ENCODE data around the gene LZIC.
"Not testable (repeated sequence)": the region's sequence is repeated elsewhere in the genome, so short reads cannot be mapped to it uniquely, and the experiment has no call there.

The LZIC gene

DNA sequence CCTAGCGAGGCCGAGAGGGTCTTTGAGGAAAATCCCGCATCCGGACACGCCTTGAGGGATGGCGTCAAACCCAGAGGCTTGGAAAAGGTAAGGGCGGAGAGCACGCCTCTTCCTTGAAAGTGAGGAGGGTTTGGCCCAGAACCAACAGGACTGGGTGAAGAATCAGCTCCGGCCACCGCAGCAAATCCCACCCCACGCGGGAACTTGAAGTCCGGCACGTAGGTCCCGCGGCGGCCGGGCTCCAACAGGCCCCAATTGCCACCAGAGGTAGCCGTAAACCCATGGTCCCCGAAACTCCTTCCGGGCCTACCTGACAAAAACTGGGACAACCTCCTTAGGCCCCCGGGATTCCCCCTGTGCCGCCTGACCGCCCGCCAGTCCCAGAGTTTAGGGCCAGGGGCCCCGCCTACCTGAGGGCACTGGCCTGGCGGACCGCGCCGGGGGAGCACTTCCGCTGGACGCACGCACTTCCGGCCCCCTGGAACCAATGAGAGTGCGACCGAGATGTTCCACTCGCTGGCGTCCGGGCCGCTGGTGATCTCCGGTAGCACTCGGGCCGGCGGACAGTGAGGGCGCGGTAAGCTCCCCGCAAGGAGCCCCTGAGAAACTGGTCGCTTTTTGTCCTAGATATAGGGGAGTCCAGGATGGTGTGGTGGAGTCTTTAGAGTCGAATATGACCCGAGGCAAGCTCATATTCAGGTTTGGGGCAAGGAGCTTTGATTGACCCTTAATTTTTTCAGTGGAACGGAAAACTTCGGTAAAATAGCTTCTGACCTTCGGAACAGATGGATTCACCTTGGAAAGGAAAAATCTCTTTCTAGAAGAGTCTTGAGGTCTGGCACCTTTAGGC is at the start of gene LZIC, which contains the start of gene NMNAT1:
TSS of gene LZIC (minus strand) at position 453 of the 850 bp plus-strand sequence. CDS start 6,772 bp downstream, outside the sequence.
TSS of gene NMNAT1 (plus strand) at position 537 of the 850 bp plus-strand sequence. CDS start 28,599 bp downstream, outside the sequence.
- DNase-seq (ENCODE audit: low spot score), result peak; percentile 97

DNA sequence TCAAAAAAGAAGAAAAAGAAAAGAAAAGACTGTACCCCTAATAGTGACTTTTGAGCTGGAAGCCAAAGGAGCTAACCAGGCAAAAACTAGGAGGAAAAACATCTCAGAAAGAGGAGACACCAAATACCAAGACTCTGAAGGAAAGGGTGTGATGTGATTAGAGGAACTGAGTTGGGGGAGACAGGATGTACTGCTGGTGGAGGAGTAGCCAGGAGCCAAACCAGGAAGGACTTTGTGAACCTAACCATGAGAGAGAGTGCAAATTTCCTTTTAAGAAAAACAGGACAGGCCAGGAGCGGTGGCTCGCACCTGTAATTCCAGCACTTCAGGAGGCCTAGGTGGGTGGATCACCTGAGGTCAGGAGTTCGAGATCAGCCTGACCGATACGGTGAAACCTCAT is 49.7 kb upstream of the LZIC start:
- no peak for DNase-seq (ENCODE audit: low spot score)

DNA sequence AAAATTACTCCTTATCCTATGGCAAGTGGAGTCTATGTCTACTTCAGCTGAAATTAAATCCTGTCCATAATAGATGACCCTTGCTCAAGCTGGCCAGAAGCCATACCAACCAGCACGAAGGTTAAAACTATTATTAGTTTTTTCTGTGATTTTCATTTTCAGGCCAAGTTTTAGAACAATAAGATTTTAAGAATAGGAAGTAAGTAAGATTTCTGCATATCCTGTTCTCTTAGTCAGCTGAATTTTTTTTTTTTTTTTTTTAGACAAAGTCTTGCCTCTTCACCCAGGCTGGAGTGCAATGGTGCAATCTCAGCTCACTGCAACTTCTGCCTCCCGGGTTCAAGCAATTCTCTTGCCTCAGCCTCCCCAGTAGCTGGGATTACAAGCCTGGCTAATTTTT is 47.8 kb upstream of the LZIC start:
- no peak for DNase-seq (ENCODE audit: low spot score)

DNA sequence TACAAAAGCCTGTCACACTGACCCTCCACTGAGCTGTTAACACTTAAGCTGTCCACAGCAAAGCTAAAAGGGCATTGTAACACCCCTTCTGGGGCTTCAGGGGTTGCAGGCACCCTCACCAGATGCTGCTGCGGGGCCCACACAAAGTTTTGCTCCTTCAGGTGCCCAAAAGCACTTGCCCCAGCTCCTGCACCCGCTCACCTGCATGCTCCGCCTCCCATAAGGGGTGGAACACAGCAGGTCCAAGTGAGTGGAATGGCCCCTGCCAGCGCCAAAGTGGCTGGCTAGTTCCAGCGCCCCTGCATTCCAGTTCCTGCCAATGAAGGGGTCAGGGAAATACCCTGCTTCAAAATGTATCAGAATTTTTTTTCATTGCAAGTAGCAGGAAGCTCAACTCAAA is 46.6 kb upstream of the LZIC start:
- no peak for DNase-seq (ENCODE audit: low spot score)

DNA sequence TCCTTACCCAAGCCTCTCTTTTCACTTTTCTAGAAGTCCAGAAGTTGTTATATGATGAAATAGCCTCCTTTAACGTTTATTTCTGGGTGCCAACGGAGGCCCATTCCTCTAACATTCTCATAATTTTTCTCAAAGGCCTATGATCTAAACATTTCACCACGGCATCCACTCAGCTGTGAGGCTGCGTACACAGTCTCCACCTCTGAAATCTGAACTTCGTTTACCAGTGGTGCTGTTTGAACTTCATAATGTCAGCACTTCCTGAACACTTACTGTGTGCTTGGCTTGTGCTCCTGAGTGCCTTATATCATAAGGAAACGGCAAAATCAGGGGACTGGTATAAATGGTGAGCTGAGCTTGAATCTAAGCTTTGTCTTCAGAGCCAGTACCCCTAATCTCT is 41.8 kb upstream of the LZIC start:
- no peak for DNase-seq (ENCODE audit: low spot score)

DNA sequence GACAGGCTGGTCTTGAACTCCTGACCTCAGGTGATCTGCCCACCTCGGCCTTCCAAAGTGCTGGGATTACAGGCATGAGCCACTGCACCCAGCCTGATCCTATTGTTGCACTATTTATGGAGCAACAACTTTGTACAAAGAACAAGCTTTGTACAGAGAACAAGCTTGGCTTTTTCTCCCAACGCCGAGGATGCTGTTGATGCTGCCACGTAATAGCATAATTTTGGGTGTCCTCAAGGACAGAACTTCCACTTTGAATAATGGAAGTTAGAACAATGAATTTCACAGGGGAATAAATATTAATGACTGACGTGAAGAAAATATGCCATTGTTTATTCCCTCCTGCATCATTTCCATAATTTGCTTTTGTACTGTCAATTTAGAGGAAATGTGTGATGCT is 41.1 kb upstream of the LZIC start:
- no peak for DNase-seq (ENCODE audit: low spot score)

DNA sequence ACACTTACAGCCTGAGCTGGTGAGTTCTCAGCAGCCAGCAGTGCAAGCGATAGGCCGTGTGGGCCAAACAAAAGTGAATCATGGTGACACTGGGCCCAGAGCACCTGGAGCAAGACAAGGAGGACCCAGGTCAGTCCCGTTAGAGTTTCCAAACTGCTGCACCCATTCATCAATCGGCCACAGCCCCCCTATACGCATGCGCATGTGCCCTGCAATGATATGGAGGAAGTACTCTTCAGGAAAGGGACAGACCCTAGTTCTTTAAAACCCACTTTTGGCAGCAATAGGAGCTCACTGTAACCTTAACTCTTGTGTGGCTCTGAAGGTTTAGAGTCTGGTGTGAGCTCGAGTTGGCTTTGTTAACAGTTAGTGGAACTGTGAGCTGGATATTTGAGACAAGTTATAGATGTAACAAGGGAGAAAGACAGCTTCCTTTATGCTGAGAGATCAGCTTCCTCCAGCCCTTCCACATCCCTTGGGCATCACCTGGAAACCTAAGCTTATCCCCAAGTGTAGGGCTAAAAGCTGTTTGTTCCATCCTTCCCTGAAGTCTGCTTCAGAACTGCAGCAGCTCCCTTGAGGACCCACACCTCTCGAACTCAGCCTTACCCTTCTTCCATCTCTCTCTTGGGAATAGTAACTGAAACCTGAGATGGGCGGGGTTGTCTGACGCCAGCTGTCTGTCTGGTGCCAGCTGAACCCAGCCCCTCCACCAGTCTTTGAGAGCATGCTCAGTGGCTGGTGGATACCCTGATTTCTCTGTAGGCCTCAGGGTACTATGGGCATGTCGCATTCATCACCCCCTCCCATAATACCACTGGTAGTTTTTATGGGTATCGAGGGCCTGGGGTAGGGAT is 17.7 kb upstream of the LZIC start:
- peak; percentile 78 for DNase-seq (ENCODE audit: low spot score)

DNA sequence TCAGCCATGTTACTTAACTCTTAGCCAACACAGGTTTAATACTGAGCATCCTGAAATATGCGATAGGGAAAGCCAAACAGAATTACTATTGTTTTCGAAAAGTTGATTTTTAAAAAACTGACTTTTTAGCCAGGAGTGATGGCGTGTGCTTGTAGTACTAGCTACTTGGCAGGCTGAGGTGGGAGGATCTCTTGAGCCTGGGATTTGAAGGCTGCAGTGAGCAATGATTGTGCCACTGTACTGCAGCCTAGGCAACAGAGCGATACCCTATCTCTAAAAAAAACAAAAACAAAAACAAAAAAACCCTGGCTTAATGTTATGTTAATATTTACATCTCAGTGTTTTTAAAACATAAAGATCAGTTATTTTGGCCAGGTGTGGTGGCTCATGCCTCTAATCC is 16.8 kb upstream of the LZIC start:
- no peak for DNase-seq (ENCODE audit: low spot score)

DNA sequence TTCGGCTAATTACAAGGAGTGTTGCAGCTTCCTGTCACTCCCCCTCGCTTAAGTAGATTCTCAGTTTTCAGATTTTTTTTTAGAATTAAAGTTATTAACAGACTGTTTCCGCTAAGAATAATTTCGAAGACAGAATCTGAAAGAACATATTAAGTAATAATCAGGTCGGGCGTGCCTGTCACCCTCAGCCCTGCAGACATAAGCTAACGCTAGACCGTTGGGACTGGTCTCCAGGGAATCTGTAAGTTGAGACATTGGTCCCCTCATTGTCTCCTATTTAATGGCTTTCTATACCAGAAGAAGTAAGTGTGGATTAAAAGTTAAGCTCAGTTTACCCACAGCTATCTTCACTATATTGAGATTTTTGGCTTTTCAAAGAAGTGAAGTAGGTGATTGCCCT is 14.5 kb upstream of the LZIC start:
- DNase-seq (ENCODE audit: low spot score), result no peak

DNA sequence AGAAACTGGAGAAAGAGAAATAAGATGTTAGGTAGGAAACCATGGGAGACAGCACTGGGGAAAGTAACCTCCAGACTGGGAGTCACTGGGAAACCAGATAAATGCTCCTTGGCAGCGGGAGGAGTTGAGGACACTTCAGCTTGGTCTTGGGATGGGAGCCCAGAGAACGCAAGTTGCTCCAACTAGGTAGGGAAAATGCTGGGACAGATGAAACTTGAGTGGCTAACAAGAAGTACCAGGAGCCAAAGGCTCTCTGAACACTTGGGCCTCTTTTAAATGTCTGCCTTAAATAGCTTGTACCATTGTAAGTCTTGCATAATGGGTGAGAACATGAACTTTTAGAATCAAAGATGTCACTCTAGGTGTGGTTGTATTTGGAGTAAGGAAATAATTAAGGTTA is 3.1 kb upstream of the LZIC start:
- DNase-seq (ENCODE audit: low spot score), result no peak

DNA sequence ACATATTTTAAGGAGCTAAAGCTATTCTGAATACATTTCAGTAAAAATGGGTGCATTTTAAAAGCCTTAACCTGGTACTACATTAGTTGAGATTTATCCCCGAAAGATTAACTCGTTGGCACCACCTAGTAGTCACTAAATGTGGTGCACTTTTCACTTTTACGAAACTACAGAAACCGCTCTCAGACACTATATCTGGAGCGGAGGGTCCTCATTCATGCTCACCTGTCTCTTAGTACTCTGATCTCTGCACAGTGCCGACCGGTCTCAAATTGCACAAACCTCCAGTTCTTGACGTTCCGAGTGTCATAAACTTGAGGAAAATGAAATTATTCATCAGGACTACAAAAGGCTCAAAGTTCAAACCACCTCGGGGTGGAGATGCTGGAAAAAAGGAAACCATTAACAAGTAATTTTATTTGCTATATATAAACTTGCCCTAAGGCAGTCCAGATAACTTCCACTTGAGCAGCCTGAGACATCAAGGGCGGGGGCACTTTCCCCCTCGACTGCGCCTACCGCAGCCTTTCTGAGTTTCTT is 722 bp downstream of the LZIC start:
- DNase-seq (ENCODE audit: low spot score), result peak; percentile 55

DNA sequence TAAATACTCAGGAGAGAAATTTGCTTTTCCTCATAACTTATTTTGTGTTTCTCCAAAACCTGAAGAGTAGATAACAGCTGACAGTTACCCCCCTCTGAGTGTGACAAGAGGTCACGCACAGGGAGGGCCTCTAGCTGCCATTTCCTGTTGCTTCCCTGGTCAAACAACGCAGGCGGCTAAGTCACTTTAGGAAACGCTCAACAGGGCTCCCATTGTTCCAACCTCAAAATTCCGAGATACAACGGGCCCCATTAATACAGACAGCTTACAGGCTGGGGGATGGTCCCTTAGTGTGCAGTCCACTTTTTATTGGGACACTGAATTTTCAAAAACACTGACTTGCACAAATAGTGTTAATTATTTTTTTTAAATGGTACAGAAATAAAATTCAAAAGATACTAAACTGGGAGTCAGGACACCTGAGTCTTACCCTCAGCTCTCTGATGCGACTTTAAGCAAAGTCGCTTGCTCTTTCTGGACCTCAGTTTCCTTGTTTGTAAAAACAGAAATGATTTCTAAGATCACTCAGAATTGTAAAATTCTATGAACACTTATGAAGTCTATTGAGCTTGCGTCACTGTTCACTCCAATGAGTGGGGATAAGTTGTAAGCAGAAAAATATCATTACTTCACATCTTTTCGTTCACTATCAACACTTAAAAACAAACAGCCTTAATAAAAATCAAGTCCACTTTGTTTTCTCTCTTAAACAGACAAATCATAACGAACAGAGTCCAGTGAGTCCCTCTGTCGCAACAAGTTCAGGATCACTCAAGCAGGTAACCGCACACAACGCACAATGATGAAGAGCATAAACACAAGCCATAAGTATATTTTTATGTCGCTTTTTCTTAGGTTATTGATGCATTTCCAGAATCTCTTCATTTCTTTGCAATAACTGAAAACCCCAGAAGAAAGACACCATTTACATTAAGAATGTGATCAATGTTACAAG is 13.5 kb downstream of the LZIC start:
- peak; percentile 69 for DNase-seq (ENCODE audit: low spot score)

DNA sequence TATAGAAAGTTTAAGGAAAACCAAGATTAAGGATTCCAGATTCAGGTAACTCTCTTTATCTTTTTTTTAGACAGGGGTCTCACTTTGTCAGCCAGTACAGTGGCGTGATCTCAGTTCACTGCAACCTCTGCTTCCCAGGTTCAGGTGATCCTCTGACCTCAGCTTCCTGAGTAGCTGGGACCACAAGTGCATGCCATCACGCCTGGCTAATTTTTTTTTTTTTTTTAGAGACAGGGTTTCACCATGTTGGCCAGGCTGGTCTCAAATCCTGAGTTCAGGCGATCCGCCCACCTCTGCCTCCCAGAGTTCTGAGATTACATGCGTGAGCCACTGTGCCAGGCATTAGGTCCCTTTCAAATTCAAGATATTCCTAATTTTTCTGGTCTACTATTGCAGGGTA is 15.9 kb downstream of the LZIC start:
- DNase-seq (ENCODE audit: low spot score), result no peak

DNA sequence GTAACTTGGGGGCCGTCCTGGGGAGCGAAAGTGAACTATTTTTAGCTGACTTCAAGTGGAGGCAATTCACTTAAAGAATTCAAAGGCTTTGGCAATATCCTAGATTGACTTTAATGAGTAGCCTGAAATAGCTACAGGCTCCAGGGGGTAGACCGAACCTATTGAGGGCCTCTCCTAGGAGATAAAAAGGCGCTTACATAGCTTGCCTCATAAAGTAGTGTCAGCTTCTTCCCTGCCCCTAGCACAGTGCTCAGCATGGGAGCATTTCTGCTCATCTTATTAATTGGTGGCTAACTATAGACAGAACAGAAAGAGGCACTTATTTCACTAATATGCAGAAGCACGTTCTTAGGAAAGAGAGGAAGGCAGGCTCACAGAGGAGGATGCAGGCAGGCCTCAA is 20.8 kb downstream of the LZIC start:
- no peak for DNase-seq (ENCODE audit: low spot score)

DNA sequence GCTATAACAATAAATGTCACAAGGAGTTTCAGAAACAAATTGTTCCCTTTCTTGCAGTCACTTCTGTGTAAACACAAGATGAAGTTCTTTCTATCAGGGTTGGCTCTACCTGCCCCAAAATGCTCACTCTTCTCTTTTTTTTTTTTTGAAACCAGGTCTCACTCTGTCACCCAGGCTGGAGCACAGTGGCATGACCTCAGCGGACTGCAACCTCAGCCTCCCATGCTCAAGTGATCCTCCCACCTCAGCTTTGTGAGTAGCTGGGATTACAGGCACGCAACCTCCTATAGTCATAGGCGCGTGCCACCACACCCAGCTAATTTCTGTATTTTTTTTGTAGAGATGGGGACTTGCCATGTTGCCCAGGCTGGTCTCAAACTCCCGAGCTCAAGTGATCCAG is 22.6 kb downstream of the LZIC start:
- DNase-seq (ENCODE audit: low spot score), result no peak

DNA sequence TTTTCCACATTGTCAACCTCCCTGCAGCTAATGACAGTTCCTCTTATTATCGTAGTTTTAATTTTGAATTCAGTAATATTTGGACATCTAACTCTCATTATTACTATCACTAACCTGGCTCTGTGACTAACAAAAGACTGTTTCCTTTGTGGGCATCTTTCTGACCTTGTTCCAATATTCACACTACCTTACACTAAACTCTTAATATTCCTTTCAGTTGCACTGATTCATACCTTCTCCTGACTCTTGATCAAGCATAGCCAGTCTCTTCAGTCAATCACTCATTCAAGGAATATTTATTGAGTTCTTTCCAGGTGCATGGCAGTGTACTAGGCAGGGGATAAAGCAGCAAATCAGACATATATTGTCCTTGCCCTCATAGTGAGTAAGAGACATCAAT is 25.3 kb downstream of the LZIC start:
- no peak for DNase-seq (ENCODE audit: low spot score)

DNA sequence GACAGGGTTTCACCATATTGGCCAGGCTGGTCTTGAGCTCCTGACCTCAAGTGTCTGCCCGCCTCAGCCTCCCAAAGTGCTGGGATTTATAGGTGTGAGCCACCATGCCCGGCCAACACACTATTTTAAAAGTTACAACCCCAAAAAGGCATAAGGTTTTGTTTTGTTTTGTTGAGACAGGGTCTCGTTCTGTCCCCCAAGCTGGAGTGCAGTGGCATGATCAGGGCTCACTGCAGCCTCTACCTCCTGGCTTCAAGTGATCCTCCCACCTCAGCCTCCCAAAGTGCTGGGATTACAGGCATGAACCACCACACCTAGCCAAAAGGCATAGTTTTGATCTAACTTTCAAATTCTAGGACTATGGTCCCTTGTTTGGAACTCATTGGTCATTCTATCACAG is 25.7 kb downstream of the LZIC start:
- not testable (repeated sequence) for DNase-seq (ENCODE audit: low spot score)

DNA sequence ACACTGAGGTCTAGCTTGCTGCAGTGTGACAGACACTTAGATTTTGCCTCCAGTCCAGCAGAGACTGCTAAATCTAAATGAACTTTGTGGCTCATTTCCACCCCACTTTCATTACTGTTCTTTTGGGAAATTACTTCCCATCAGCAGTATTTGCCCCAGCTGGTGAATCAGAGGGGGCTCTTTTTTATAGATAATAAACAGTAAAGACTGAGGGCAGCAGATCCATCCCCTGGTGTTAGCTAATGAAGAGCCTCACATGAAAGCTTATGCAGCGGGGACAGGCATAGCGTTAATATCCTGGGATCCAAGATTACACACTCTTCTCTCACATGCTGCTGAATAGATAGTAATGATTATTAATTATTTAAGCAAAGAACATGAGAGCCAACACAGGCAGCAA is 26.7 kb downstream of the LZIC start:
- no peak for DNase-seq (ENCODE audit: low spot score)

DNA sequence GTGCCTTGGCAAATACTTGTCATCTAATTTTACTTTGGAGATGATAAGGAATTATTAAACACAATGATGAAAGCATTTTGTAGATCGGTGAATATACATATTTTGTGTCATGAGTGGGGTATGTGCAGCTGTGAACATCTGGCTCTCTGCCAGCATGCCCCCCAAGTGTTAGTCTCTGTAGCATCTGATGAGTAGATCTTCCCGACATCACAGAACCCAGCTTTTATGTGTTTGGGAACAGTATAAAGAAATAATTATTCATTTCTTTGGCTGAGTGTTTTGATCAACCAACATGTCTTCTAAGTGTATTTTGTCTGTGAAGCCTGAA is 28.6 kb downstream of the LZIC start:
- no peak for DNase-seq (ENCODE audit: low spot score)

DNA sequence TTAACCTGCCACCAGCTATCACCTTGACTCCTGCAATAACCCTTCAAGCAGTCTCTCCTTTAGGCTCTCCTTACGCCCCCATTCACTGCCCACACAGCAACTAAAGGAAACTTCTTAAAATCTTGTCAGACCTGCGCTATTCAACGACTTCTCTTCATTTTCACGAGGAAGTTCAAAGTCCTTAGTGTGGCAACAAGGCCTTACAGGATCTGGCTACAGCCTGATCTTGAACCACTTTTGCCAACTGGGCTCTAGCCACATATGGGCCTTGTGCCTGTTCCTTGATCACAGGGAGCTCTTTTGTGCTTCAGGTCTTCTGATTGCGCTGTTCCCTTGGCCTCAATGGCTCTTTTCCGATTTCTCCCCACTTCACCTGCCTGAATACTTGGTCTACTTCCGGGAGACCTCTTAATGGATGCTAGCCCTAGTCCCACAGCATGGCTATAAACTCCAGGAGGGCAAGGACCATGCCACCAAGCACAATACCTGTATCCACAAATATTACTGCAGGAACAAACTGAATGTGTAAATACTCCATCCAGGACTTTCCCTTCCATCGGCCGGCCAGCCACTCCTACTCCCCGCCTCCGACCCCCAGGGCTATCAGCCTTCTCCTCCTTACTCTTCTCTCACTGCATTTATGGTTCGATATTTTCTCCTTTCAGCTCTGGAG is 30.8 kb downstream of the LZIC start:
- DNase-seq (ENCODE audit: low spot score), result no peak

Data from iPS-NIHi11 (cell line).